Measurements from ENCODE around the gene ATF3. TPM values are rescaled to one million over a fixed set of nuclear protein-coding genes. Genes with fewer than 3 reads are reported as not detected.

ATF3 gene
- total RNA-seq, 2 experiments from 2014 or later = 12.1 to 12.5 TPM

- Mint-ChIP-seq H3K27ac (no peak overlapping the region), H3K9me3 (ENCODE audit: insufficient read depth) (no peaks in the 10 kb centered on the region), H3K4me3 (no peak overlapping the region), H3K36me3 (ENCODE audit: low read depth) (no peaks in the 10 kb centered on the region), H3K27me3 (ENCODE audit: low read depth) (peaks cover 21% of the 10 kb centered on the region), H3K4me1 (ENCODE audit: low read depth) (peaks cover 35% of the 10 kb centered on the region)
- no peak for DNase-seq
- CTCF ChIA-PET = interaction anchor here (0.5 to 5.7 kb wide), 70 partner anchors 9 to 629 kb away, joined by 3 to 76 read pairs (median 5); partner anchors contain the start of genes ATF3, DTL, FLVCR1 and INTS7
- no peak for ATAC-seq
- POLR2A ChIA-PET = interaction anchor here (0.6 to 1.4 kb wide), 4 partner anchors 19 to 127 kb away, joined by 3 to 4 read pairs (median 4); partner anchors contain the start of genes ATF3, NSL1 and TATDN3
These were observed 56.0 kb downstream of the ATF3 start for GRCh38 chr1:212664409-212665199.

GRCh38 chr1:212665241-212666115 lies 56.9 kb downstream of the ATF3 start:
- Mint-ChIP-seq H3K27me3 (ENCODE audit: low read depth) (peaks cover 15% of the 10 kb centered on the region), H3K4me3 (peak overlapping the region; percentile 79), H3K4me1 (ENCODE audit: low read depth) (peaks cover 35% of the 10 kb centered on the region), H3K36me3 (ENCODE audit: low read depth) (no peaks in the 10 kb centered on the region), H3K9me3 (ENCODE audit: insufficient read depth) (no peaks in the 10 kb centered on the region), H3K27ac (peak overlapping the region; percentile 82)
- ChIA-PET CTCF (interaction anchor here (0.5 to 5.7 kb wide), 70 partner anchors 10 to 630 kb away, joined by 3 to 76 read pairs (median 5); partner anchors contain the start of genes ATF3, DTL, FLVCR1 and INTS7), POLR2A (interaction anchor here (0.6 to 1.4 kb wide), 4 partner anchors 18 to 126 kb away, joined by 3 to 4 read pairs (median 4); partner anchors contain the start of genes ATF3, NSL1 and TATDN3)
- ATAC-seq (peak; percentile 99), DNase-seq (peak; percentile 85)

- ATAC-seq (no peak), DNase-seq (no peak)
- POLR2A ChIA-PET = no interaction called here
- Mint-ChIP-seq H3K36me3 (ENCODE audit: low read depth) (no peaks in the 10 kb centered on the region), H3K27me3 (ENCODE audit: low read depth) (peaks cover 12% of the 10 kb centered on the region), H3K4me3 (peak overlapping the region; percentile 79), H3K4me1 (ENCODE audit: low read depth) (peaks cover 42% of the 10 kb centered on the region), H3K27ac (no peak overlapping the region), H3K9me3 (ENCODE audit: insufficient read depth) (no peaks in the 10 kb centered on the region)
- CTCF ChIA-PET = interaction anchor here (0.9 to 5.7 kb wide), 28 partner anchors 11 to 330 kb away, joined by 3 to 76 read pairs (median 14); partner anchors contain the start of genes BATF3, NSL1 and TATDN3
These were observed 57.7 kb downstream of the ATF3 start for GRCh38 chr1:212666116-212666775.

- peaks cover 6% of the 10 kb centered on the region for H3K27me3 Mint-ChIP-seq (ENCODE audit: low read depth)
- H3K27ac Mint-ChIP-seq = no peak overlapping the region
- H3K4me3 Mint-ChIP-seq = no peak overlapping the region
- no peaks in the 10 kb centered on the region for H3K9me3 Mint-ChIP-seq (ENCODE audit: insufficient read depth)
- POLR2A ChIA-PET = interaction anchor here (0.9 kb wide), 1 partner anchor 59 kb away, joined by 3 read pairs; the partner anchor contains the start of gene ATF3
- peaks cover 49% of the 10 kb centered on the region for H3K4me1 Mint-ChIP-seq (ENCODE audit: low read depth)
- no peaks in the 10 kb centered on the region for H3K36me3 Mint-ChIP-seq (ENCODE audit: low read depth)
- peak; percentile 26 for DNase-seq
- no peak for ATAC-seq
- CTCF ChIA-PET = interaction anchor here (0.9 to 5.7 kb wide), 17 partner anchors 10 to 328 kb away, joined by 3 to 65 read pairs (median 7); partner anchors contain the start of genes BATF3, NSL1 and TATDN3
These were observed 58.9 kb downstream of the ATF3 start for GRCh38 chr1:212667223-212668139.

- no peaks in the 10 kb centered on the region for H3K36me3 Mint-ChIP-seq (ENCODE audit: low read depth)
- POLR2A ChIA-PET = interaction anchor here (0.9 kb wide), 1 partner anchor 60 kb away, joined by 3 read pairs; the partner anchor contains the start of gene ATF3
- no peak overlapping the region for H3K27ac Mint-ChIP-seq
These were observed 59.9 kb downstream of the ATF3 start for GRCh38 chr1:212668477-212668876.

GRCh38 chr1:212669102-212669501 lies 60.5 kb downstream of the ATF3 start:
- no peak for DNase-seq
- Mint-ChIP-seq H3K9me3 (ENCODE audit: insufficient read depth) (no peaks in the 10 kb centered on the region), H3K27ac (no peak overlapping the region), H3K4me3 (no peak overlapping the region), H3K36me3 (ENCODE audit: low read depth) (no peaks in the 10 kb centered on the region), H3K4me1 (ENCODE audit: low read depth) (peaks cover 49% of the 10 kb centered on the region), H3K27me3 (ENCODE audit: low read depth) (peaks cover 6% of the 10 kb centered on the region)
- ATAC-seq = no peak
- ChIA-PET CTCF (interaction anchor here (0.8 to 5.7 kb wide), 11 partner anchors 11 to 326 kb away, joined by 3 to 65 read pairs (median 9); partner anchors contain the start of gene BATF3), POLR2A (no interaction called here)

More at GRCh38 chr1:212668477-212668876, 59.9 kb downstream of the ATF3 start:
- Mint-ChIP-seq H3K9me3 (ENCODE audit: insufficient read depth) (no peaks in the 10 kb centered on the region), H3K4me1 (ENCODE audit: low read depth) (peaks cover 49% of the 10 kb centered on the region), H3K27me3 (ENCODE audit: low read depth) (peaks cover 6% of the 10 kb centered on the region), H3K4me3 (no peak overlapping the region)
- no peak for DNase-seq
- CTCF ChIA-PET = interaction anchor here (0.8 to 5.7 kb wide), 15 partner anchors 9 to 327 kb away, joined by 3 to 65 read pairs (median 9); partner anchors contain the start of genes BATF3, NSL1 and TATDN3
- ATAC-seq = no peak

- no peaks in the 10 kb centered on the region for H3K9me3 Mint-ChIP-seq (ENCODE audit: insufficient read depth)
- H3K4me3 Mint-ChIP-seq = no peak overlapping the region
- no peak overlapping the region for H3K27ac Mint-ChIP-seq
- ATAC-seq = no peak
- no peak for DNase-seq
- peaks cover 49% of the 10 kb centered on the region for H3K4me1 Mint-ChIP-seq (ENCODE audit: low read depth)
- ChIA-PET CTCF (no interaction called here), POLR2A (no interaction called here)
- no peaks in the 10 kb centered on the region for H3K36me3 Mint-ChIP-seq (ENCODE audit: low read depth)
- H3K27me3 Mint-ChIP-seq (ENCODE audit: low read depth) = peaks cover 6% of the 10 kb centered on the region
These were observed 61.0 kb downstream of the ATF3 start for GRCh38 chr1:212669600-212669999.

GRCh38 chr1:212670301-212670700 lies 61.7 kb downstream of the ATF3 start:
- CTCF ChIA-PET = interaction anchor here (1.1 to 2.7 kb wide), 4 partner anchors 80 to 325 kb away, joined by 3 to 12 read pairs (median 4); no protein-coding TSS in a partner anchor
- POLR2A ChIA-PET = no interaction called here
- DNase-seq = no peak
- no peaks in the 10 kb centered on the region for H3K36me3 Mint-ChIP-seq (ENCODE audit: low read depth)
- no peak overlapping the region for H3K4me3 Mint-ChIP-seq
- peaks cover 48% of the 10 kb centered on the region for H3K4me1 Mint-ChIP-seq (ENCODE audit: low read depth)
- H3K27me3 Mint-ChIP-seq (ENCODE audit: low read depth) = peaks cover 9% of the 10 kb centered on the region
- ATAC-seq = no peak
- no peaks in the 10 kb centered on the region for H3K9me3 Mint-ChIP-seq (ENCODE audit: insufficient read depth)
- H3K27ac Mint-ChIP-seq = no peak overlapping the region
